Measurements from ENCODE around the gene RAB3GAP2. TPM values are rescaled to one million over a fixed set of nuclear protein-coding genes. Genes with fewer than 3 reads are reported as not detected.

Gene RAB3GAP2
- polyA plus RNA-seq, 1 experiment: 43.6 TPM

DNA sequence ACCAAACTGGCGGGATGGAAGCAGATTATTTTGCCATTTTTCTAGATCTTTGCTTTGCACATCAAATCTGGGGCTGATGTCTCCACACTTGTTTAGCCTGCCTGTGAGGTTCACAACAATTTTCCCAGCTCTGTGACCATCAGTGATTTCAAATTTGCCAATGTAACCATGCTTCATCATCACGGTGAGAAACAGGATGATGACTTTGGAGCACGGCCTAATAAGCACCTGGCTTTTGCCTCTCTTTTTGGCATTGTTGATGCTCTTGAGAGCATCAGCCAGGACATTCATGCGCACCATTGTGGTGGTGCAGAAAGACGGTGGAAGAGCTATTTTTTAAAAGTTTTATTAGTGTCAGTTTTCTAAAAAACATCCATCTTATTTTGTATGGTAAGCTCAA, 128.2 kb downstream of the RAB3GAP2 start:
- ChIA-PET CTCF (interaction anchor here (0.8 to 1.2 kb wide), 2 partner anchors 45 to 46 kb away, joined by 3 read pairs; no protein-coding TSS in a partner anchor), POLR2A (no interaction called here)
- no peaks in the 10 kb centered on the region for H3K27me3 ChIP-seq (ENCODE audit: control insufficient read depth, insufficient read depth, low read length)
- H3K27ac ChIP-seq (ENCODE audit: low read depth, low read length): no peak overlapping the region
- H3K9me3 ChIP-seq (ENCODE audit: control insufficient read depth, insufficient read depth, low read length): no peaks in the 10 kb centered on the region
- DNase-seq (ENCODE audit: low read depth, low spot score): no peak
- TF ChIP-seq, protein P1, sequence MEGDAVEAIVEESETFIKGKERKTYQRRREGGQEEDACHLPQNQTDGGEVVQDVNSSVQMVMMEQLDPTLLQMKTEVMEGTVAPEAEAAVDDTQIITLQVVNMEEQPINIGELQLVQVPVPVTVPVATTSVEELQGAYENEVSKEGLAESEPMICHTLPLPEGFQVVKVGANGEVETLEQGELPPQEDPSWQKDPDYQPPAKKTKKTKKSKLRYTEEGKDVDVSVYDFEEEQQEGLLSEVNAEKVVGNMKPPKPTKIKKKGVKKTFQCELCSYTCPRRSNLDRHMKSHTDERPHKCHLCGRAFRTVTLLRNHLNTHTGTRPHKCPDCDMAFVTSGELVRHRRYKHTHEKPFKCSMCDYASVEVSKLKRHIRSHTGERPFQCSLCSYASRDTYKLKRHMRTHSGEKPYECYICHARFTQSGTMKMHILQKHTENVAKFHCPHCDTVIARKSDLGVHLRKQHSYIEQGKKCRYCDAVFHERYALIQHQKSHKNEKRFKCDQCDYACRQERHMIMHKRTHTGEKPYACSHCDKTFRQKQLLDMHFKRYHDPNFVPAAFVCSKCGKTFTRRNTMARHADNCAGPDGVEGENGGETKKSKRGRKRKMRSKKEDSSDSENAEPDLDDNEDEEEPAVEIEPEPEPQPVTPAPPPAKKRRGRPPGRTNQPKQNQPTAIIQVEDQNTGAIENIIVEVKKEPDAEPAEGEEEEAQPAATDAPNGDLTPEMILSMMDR (IDR thresholded peaks at IDR 0.05; ENCODE audit: low read depth, low read length): no peak
- no peak overlapping the region for H3K4me3 ChIP-seq (ENCODE audit: low read depth, low read length)

- Histone ChIP-seq H3K27me3 (ENCODE audit: control insufficient read depth, insufficient read depth, low read length) (no peaks in the 10 kb centered on the region), H3K9me3 (ENCODE audit: control insufficient read depth, insufficient read depth, low read length) (no peaks in the 10 kb centered on the region), H3K27ac (ENCODE audit: low read depth, low read length) (no peak overlapping the region), H3K4me3 (ENCODE audit: low read depth, low read length) (no peak overlapping the region)
- TF ChIP-seq, protein P1 (IDR thresholded peaks at IDR 0.05; ENCODE audit: low read depth, low read length): no peak
- no peak for DNase-seq (ENCODE audit: low read depth, low spot score)
- ChIA-PET POLR2A (no interaction called here), CTCF (no interaction called here)
Observed at GRCh38 chr1:220139966-220140365, 132.3 kb downstream of the RAB3GAP2 start.

- DNase-seq (ENCODE audit: low read depth, low spot score): no peak
- H3K27ac ChIP-seq (ENCODE audit: low read depth, low read length): no peak overlapping the region
- CTCF ChIA-PET: interaction anchor here (0.7 to 1.2 kb wide), 2 partner anchors 12 to 22 kb away, joined by 3 to 6 read pairs; no protein-coding TSS in a partner anchor
- POLR2A ChIA-PET: no interaction called here
- H3K4me3 ChIP-seq (ENCODE audit: low read depth, low read length): no peak overlapping the region
- H3K9me3 ChIP-seq (ENCODE audit: control insufficient read depth, insufficient read depth, low read length): no peaks in the 10 kb centered on the region
- TF ChIP-seq, protein P1 (IDR thresholded peaks at IDR 0.05; ENCODE audit: low read depth, low read length): no peak
- H3K27me3 ChIP-seq (ENCODE audit: control insufficient read depth, insufficient read depth, low read length): no peaks in the 10 kb centered on the region
Observed at GRCh38 chr1:220137019-220137786, 135.1 kb downstream of the RAB3GAP2 start.

GRCh38 chr1:220135755-220136154, 136.5 kb downstream of the RAB3GAP2 start:
- Histone ChIP-seq H3K27me3 (ENCODE audit: control insufficient read depth, insufficient read depth, low read length) (no peaks in the 10 kb centered on the region), H3K4me3 (ENCODE audit: low read depth, low read length) (no peak overlapping the region), H3K27ac (ENCODE audit: low read depth, low read length) (no peak overlapping the region), H3K9me3 (ENCODE audit: control insufficient read depth, insufficient read depth, low read length) (no peaks in the 10 kb centered on the region)
- TF ChIP-seq, protein P1 (IDR thresholded peaks at IDR 0.05; ENCODE audit: low read depth, low read length): no peak
- ChIA-PET POLR2A (no interaction called here), CTCF (interaction anchor here (0.7 to 1.2 kb wide), 2 partner anchors 11 to 29 kb away, joined by 3 to 6 read pairs; no protein-coding TSS in a partner anchor)
- DNase-seq (ENCODE audit: low read depth, low spot score): no peak

GRCh38 chr1:220129479-220130210, 142.6 kb downstream of the RAB3GAP2 start:
- no peak overlapping the region for H3K4me3 ChIP-seq (ENCODE audit: low read depth, low read length)
- no peaks in the 10 kb centered on the region for H3K27me3 ChIP-seq (ENCODE audit: control insufficient read depth, insufficient read depth, low read length)
- CTCF ChIA-PET: interaction anchor here (0.6 kb wide), 1 partner anchor 1801 kb away, joined by 3 read pairs; no protein-coding TSS in a partner anchor
- POLR2A ChIA-PET: no interaction called here
- TF ChIP-seq, protein P1 (IDR thresholded peaks at IDR 0.05; ENCODE audit: low read depth, low read length): no peak
- DNase-seq (ENCODE audit: low read depth, low spot score): no peak
- H3K9me3 ChIP-seq (ENCODE audit: control insufficient read depth, insufficient read depth, low read length): no peaks in the 10 kb centered on the region
- H3K27ac ChIP-seq (ENCODE audit: low read depth, low read length): no peak overlapping the region
